Progenitor cell of endocrine pancreas (in vitro differentiated cells): Measurements from ENCODE around the gene PCDHGA10. TPM values are rescaled to one million over a fixed set of nuclear protein-coding genes. Genes with fewer than 3 reads are reported as not detected.
"Not testable (repeated sequence)": the region's sequence is repeated elsewhere in the genome, so short reads cannot be mapped to it uniquely, and the experiment has no call there.

Experiments used
- DNase-seq: peaks from one replicate; pipeline ENCODE4 v3.0.0; 2021; ENCODE audit warnings: low spot score; ENCODE audit not compliant: unreplicated experiment
- H3K27ac Mint-ChIP-seq: 2 replicates; pipeline ENCODE4 v1.8.0; 2021; ENCODE audit warnings: mild to moderate bottlenecking, moderate library complexity, mixed read lengths
- H3K27me3 Mint-ChIP-seq: 2 replicates; pipeline ENCODE4 v1.8.0; 2021; ENCODE audit warnings: mixed read lengths
- H3K36me3 Mint-ChIP-seq: 2 replicates; pipeline ENCODE4 v1.8.0; 2022; ENCODE audit warnings: mixed read lengths; ENCODE audit not compliant: insufficient read depth
- H3K4me1 Mint-ChIP-seq: 2 replicates; pipeline ENCODE4 v1.8.0; 2021; ENCODE audit warnings: low read depth, mixed read lengths
- H3K4me3 Mint-ChIP-seq: 2 replicates; pipeline ENCODE4 v1.8.0; 2021; ENCODE audit warnings: low read depth, mild to moderate bottlenecking, moderate library complexity, mixed read lengths
- H3K9me3 Mint-ChIP-seq: 2 replicates; pipeline ENCODE4 v1.8.0; 2021; ENCODE audit warnings: low read depth, mixed read lengths
- total RNA-seq: library from RNA; stranded (reverse); gene quantifications from 2 replicates; pipeline ENCODE4 v1.2.1, GENCODE V29; 2021
- TF ChIP-seq, protein P1 (sequence below): fragments of 200-600 bp; sonication (generic); IDR thresholded peaks from one replicate; pipeline ENCODE4 v1.5.0; 2021; ENCODE audit warnings: antibody characterized with exemption, mild to moderate bottlenecking; ENCODE audit not compliant: unreplicated experiment

Gene PCDHGA10
- total RNA-seq, 1 donor from 2014 or later, result 14.6 TPM

- Mint-ChIP-seq H3K27ac (peak within 1 kb of the TSS; percentile 93), H3K27me3 (no peaks in the 10 kb centered on the region), H3K9me3 (peaks cover 54% of the 10 kb centered on the region), H3K4me3 (no peak within 1 kb of the TSS), H3K4me1 (no peaks in the 10 kb centered on the region), H3K36me3 (peaks cover 63% of the 10 kb centered on the region)
- DNase-seq, result no peak
- TF ChIP-seq, protein P1, sequence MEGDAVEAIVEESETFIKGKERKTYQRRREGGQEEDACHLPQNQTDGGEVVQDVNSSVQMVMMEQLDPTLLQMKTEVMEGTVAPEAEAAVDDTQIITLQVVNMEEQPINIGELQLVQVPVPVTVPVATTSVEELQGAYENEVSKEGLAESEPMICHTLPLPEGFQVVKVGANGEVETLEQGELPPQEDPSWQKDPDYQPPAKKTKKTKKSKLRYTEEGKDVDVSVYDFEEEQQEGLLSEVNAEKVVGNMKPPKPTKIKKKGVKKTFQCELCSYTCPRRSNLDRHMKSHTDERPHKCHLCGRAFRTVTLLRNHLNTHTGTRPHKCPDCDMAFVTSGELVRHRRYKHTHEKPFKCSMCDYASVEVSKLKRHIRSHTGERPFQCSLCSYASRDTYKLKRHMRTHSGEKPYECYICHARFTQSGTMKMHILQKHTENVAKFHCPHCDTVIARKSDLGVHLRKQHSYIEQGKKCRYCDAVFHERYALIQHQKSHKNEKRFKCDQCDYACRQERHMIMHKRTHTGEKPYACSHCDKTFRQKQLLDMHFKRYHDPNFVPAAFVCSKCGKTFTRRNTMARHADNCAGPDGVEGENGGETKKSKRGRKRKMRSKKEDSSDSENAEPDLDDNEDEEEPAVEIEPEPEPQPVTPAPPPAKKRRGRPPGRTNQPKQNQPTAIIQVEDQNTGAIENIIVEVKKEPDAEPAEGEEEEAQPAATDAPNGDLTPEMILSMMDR, result no peak
Measured at GRCh38 chr5:141430332-141431113, 17.7 kb downstream of the PCDHGA10 start, which contains the start of gene PCDHGA12. PCDHGA12 (plus strand) TSS chr5:141430507; CDS start chr5:141430760, 253 bp downstream.

- H3K4me3 Mint-ChIP-seq, result no peak overlapping the region
- DNase-seq, result no peak
- H3K27ac Mint-ChIP-seq, result peak overlapping the region; percentile 77
- H3K9me3 Mint-ChIP-seq, result peaks cover 51% of the 10 kb centered on the region
- TF ChIP-seq, protein P1, result no peak
- H3K27me3 Mint-ChIP-seq, result no peaks in the 10 kb centered on the region
- peaks cover 59% of the 10 kb centered on the region for H3K36me3 Mint-ChIP-seq
- no peaks in the 10 kb centered on the region for H3K4me1 Mint-ChIP-seq
Measured at GRCh38 chr5:141431286-141431685, 18.5 kb downstream of the PCDHGA10 start.

GRCh38 chr5:141432308-141432707 is 19.5 kb downstream of the PCDHGA10 start:
- H3K4me3 Mint-ChIP-seq, DNase-seq, H3K27me3 Mint-ChIP-seq, H3K4me1 Mint-ChIP-seq: not testable (repeated sequence)
- H3K9me3 Mint-ChIP-seq, result peaks cover 51% of the 10 kb centered on the region
- H3K27ac Mint-ChIP-seq, result peak overlapping the region; percentile 77
- H3K36me3 Mint-ChIP-seq, result peaks cover 53% of the 10 kb centered on the region

GRCh38 chr5:141432726-141433125 is 19.9 kb downstream of the PCDHGA10 start:
- Mint-ChIP-seq H3K9me3 (peaks cover 51% of the 10 kb centered on the region), H3K36me3 (peaks cover 52% of the 10 kb centered on the region)
- not testable (repeated sequence) for H3K4me1 Mint-ChIP-seq, H3K27me3 Mint-ChIP-seq, DNase-seq, H3K27ac Mint-ChIP-seq, H3K4me3 Mint-ChIP-seq

GRCh38 chr5:141434006-141434405 is 21.2 kb downstream of the PCDHGA10 start:
- TF ChIP-seq, protein P1, result no peak
- no peak for DNase-seq
- Mint-ChIP-seq H3K27me3 (no peaks in the 10 kb centered on the region), H3K4me1 (no peaks in the 10 kb centered on the region), H3K27ac (peak overlapping the region; percentile 56), H3K4me3 (no peak overlapping the region), H3K9me3 (peaks cover 48% of the 10 kb centered on the region), H3K36me3 (peaks cover 47% of the 10 kb centered on the region)

- no peak overlapping the region for H3K4me3 Mint-ChIP-seq
- no peaks in the 10 kb centered on the region for H3K4me1 Mint-ChIP-seq
- no peak overlapping the region for H3K27ac Mint-ChIP-seq
- TF ChIP-seq, protein P1, result no peak
- peaks cover 44% of the 10 kb centered on the region for H3K36me3 Mint-ChIP-seq
- no peaks in the 10 kb centered on the region for H3K27me3 Mint-ChIP-seq
- DNase-seq, result no peak
- peaks cover 45% of the 10 kb centered on the region for H3K9me3 Mint-ChIP-seq
Measured at GRCh38 chr5:141437221-141437620, 24.4 kb downstream of the PCDHGA10 start.
